Vagina (tissue), 2 donors: ENCODE measurements around the gene TECTB.

ENCODE experiments used
- CTCF ChIP-seq, 3 experiments: fragments of 450-650 bp in 2 of 3; fragments of 200-600 bp in 1 of 3; sonication (generic) in 1 of 3; IDR thresholded peaks; one replicate each; pipeline ENCODE4 v1.5.1; 2017 to 2019; ENCODE audit warnings: antibody characterized with exemption in 3 of 3, mild to moderate bottlenecking in 2 of 3, moderate library complexity in 2 of 3
- POLR2A ChIP-seq, 2 donors: fragments of 450-650 bp; IDR thresholded peaks; one replicate each; pipeline ENCODE4 v1.6.1; 2017; ENCODE audit warnings: antibody characterized with exemption in 2 of 2, mild to moderate bottlenecking in 2 of 2, moderate library complexity in 2 of 2

DNA sequence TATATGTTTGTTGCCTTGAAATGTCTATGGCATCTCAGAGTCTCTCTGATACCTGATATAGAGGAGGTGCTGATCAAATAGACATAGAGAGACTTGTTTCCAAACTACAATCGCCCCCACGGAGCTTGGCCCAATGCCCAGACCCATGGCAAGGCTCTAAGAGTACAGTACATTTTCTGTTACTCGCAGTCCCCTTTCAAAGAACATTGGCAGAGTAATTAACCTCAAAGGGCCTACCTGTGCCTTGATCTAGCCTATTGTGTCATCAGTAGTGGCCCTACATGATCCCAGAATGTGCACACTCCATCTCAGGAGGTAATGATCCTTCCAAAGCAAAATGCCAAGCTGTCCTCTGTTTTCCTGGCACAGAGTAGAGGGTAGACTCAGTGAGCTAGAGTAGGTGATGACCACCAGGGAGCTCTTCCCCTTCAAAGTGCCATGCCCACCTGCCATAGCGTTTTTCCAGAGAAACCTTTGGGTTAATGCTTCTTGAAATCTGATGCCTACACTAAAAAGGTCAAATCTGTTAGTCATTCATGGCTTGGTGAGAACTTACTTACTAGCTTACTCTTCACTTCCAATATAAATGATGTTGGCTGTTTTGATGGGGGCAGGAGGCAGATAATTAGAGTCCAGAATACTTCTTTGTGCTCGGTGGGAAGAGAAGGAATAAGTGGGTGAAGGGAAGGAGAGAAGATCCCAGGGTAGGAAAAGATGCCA is 49.5 kb downstream of the TECTB start:
- no peak for TF ChIP-seq CTCF (IDR thresholded peaks at IDR 0.05)
- TF ChIP-seq POLR2A (IDR thresholded peaks at IDR 0.05), result no peak
